Measurements from ENCODE around the gene ASPG.

The ASPG gene

GRCh38 chr14:104138718-104139459 lies 53.4 kb downstream of the ASPG start:
- DNase-seq = no peak

GRCh38 chr14:104139460-104140212 lies 54.1 kb downstream of the ASPG start:
- DNase-seq = no peak

GRCh38 chr14:104140213-104140462 lies 54.6 kb downstream of the ASPG start:
- DNase-seq = no peak

- DNase-seq = no peak
Measured at GRCh38 chr14:104140463-104141331, 55.2 kb downstream of the ASPG start.

- DNase-seq = no peak
Measured at GRCh38 chr14:104141621-104142091, 56.2 kb downstream of the ASPG start.

- DNase-seq = no peak
Measured at GRCh38 chr14:104142136-104142945, 56.8 kb downstream of the ASPG start.

GRCh38 chr14:104142946-104143470 lies 57.5 kb downstream of the ASPG start:
- no peak for DNase-seq

- DNase-seq = no peak
Measured at GRCh38 chr14:104143521-104144452, 58.3 kb downstream of the ASPG start.

- DNase-seq = no peak
Measured at GRCh38 chr14:104144453-104144790, 58.9 kb downstream of the ASPG start.

- no peak for DNase-seq
Measured at GRCh38 chr14:104144911-104145825, 59.7 kb downstream of the ASPG start.

GRCh38 chr14:104145826-104146601 lies 60.5 kb downstream of the ASPG start:
- no peak for DNase-seq

- no peak for DNase-seq
Measured at GRCh38 chr14:104146651-104147345, 61.3 kb downstream of the ASPG start.

GRCh38 chr14:104147346-104148125 lies 62.0 kb downstream of the ASPG start:
- DNase-seq = no peak

- DNase-seq = no peak
Measured at GRCh38 chr14:104148433-104149277, 63.2 kb downstream of the ASPG start.

- DNase-seq = no peak
Measured at GRCh38 chr14:104149278-104149595, 63.7 kb downstream of the ASPG start.

- DNase-seq = no peak
Measured at GRCh38 chr14:104149617-104150135, 64.2 kb downstream of the ASPG start.

Data from hippocampal formation (tissue), 2 donors.